ENCODE measurements around the gene JARID2. TPM values are rescaled to one million over a fixed set of nuclear protein-coding genes. Genes with fewer than 3 reads are reported as not detected.

The JARID2 gene
- total and polyA plus RNA-seq, 9 of the 15 experiments (the other 6 are each of a cell fraction or from before 2014, with no cell fraction given), result 5.0 to 29.0 (median 15.6) TPM

DNA sequence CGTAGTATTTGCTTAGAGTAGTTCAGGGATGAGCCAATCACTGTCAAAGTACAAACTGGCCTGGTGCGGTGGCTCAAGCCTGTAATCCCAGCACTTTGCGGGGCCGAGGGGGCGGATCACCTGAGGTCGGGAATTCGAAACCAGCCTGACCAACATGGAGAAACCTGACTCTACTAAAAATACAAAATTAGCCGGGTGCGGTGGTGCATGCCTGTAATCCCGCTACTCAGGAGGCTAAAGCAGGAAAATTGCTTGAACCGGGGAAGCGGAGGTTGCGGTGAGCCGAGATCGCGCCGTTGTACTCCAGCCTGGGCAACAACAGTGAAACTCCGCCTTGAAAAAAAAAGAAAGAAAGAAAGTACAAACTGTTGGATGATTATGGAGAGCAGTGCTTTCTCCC is 27.5 kb upstream of the JARID2 start:
- in situ Hi-C loops (cut with MboI), result no loop called here
- 86% methylated on average over 17 of the region's 18 CpGs for WGBS (ENCODE audit: insufficient coverage, low coverage, missing lambda C conversion rate)

DNA sequence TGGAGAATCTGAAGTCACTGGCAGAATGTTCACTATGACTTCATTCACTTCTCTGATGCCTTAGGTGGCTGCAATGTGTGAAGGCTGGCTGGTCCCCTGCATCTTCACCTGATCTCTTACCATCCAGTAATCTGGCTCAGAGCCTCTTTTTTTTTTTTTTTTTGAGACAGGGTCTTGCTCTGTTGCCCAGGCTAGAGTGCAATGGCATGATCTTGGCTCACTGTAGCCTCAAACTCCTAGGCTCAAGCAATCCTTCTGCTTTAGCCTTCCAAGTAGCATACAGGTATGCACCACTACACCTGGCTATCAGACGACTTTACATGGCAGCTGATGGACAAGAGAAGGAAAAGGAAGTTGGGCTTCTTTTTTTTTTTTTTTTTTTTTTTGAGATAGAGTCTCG is 25.8 kb upstream of the JARID2 start:
- Histone ChIP-seq H3K27ac (ENCODE audit: extremely low read depth, low read depth, low read length) (no peak overlapping the region), H3K9me3 (replicated peaks; ENCODE audit: control insufficient read depth, insufficient read depth, low read depth, low read length) (no peaks in the 10 kb centered on the region), H3K4me1 (replicated peaks in 1 of 2; ENCODE audit: control insufficient read depth in 2 of 2, insufficient read depth in 2 of 2, low read length in 2 of 2) (peaks cover 0 to 5% of the 10 kb centered on the region in 2 experiments; a peak in 4 of 5 replicates), H4K20me1 (replicated peaks; ENCODE audit: control insufficient read depth, insufficient read depth, low read length) (no peaks in the 10 kb centered on the region), H3K4me2 (ENCODE audit: insufficient read depth, low read length) (no peak overlapping the region), H3K27me3 (ENCODE audit: control insufficient read depth in 2 of 2, insufficient read depth in 2 of 2, low read length in 2 of 2) (no peaks in the 10 kb centered on the region), H3K79me2 (ENCODE audit: control insufficient read depth, insufficient read depth, low read length) (no peaks in the 10 kb centered on the region), H3K36me3 (ENCODE audit: control insufficient read depth, insufficient read depth, low read length) (no peaks in the 10 kb centered on the region), H3K9ac (ENCODE audit: insufficient read depth in 1 of 2, low read depth in 2 of 2, low read length in 2 of 2) (no peak overlapping the region), H3K4me3 (no peak overlapping the region), H3K9me1 (ENCODE audit: control insufficient read depth, insufficient read depth, low read length) (no peaks in the 10 kb centered on the region), H2AFZ (ENCODE audit: low read depth, low read length) (no peak overlapping the region)
- no TSS peak for BruUV-seq (replicated peaks)
- in situ Hi-C loops (cut with MboI), result no loop called here
- DNase-seq (ENCODE audit: extremely low read depth in 1 of 4, low spot score in 3 of 4), result no peak
- FAIRE-seq, result no peak
- CTCF ChIA-PET (ENCODE audit: low intra/inter-chr PET ratio), result no interaction called here
- 13% methylated on average over 1 of the region's 2 CpGs for WGBS (ENCODE audit: insufficient coverage, low coverage, missing lambda C conversion rate)
- intact Hi-C loops (cut with micrococcal nuclease), result no loop called here
- POLR2A ChIA-PET, result interaction anchor here (5.1 kb wide), 1 partner anchor 8 kb away, joined by 31 read pairs; no protein-coding TSS in a partner anchor
- no peak for ATAC-seq
- TF ChIP-seq SAFB (IDR thresholded peaks at IDR 0.05; ENCODE audit: borderline replicate concordance, low read depth, low read length) (no peak), ZNF121 (CRISPR knock-in tag; conservative IDR thresholded peaks at IDR 0.05) (peak; percentile 78)

More for the DNA sequence above, 27.5 kb upstream of the JARID2 start:
- H3K27ac ChIP-seq (ENCODE audit: extremely low read depth, low read depth, low read length), result no peak overlapping the region
- no peaks in the 10 kb centered on the region for H3K9me3 ChIP-seq (replicated peaks; ENCODE audit: control insufficient read depth, insufficient read depth, low read depth, low read length)
- no peak overlapping the region for H3K4me3 ChIP-seq
- intact Hi-C loops (cut with micrococcal nuclease), result no loop called here
- TF ChIP-seq, protein P1, sequence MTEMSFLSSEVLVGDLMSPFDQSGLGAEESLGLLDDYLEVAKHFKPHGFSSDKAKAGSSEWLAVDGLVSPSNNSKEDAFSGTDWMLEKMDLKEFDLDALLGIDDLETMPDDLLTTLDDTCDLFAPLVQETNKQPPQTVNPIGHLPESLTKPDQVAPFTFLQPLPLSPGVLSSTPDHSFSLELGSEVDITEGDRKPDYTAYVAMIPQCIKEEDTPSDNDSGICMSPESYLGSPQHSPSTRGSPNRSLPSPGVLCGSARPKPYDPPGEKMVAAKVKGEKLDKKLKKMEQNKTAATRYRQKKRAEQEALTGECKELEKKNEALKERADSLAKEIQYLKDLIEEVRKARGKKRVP (CRISPR knock-in tag; IDR thresholded peaks at IDR 0.05), result no peak
- TF ChIP-seq HMGN3 (IDR thresholded peaks at IDR 0.05; ENCODE audit: borderline replicate concordance, extremely low read depth, insufficient read length, low read depth, low read length), result no peak
- TF ChIP-seq NCOA1 (IDR thresholded peaks at IDR 0.05; ENCODE audit: low read depth), result no peak
- TF ChIP-seq SUPT5H (IDR thresholded peaks at IDR 0.05), result no peak
- no peak for TF ChIP-seq FOXP1 (CRISPR knock-in tag; IDR thresholded peaks at IDR 0.05)
- no peak for TF ChIP-seq HDGF (IDR thresholded peaks at IDR 0.05)
- TF ChIP-seq ELF1 (tag; IDR thresholded peaks at IDR 0.05), result no peak
- no peak for TF ChIP-seq BDP1 (IDR thresholded peaks at IDR 0.05; ENCODE audit: insufficient read depth, insufficient read length)
- no peak for DNase-seq (ENCODE audit: extremely low read depth in 1 of 4, low spot score in 3 of 4)
- H3K4me2 ChIP-seq (ENCODE audit: insufficient read depth, low read length), result no peak overlapping the region
- CTCF ChIA-PET (ENCODE audit: low intra/inter-chr PET ratio), result no interaction called here
- FAIRE-seq, result no peak
- no peak for ATAC-seq
- no peak overlapping the region for H3K9ac ChIP-seq (ENCODE audit: insufficient read depth in 1 of 2, low read depth in 2 of 2, low read length in 2 of 2)
- H3K79me2 ChIP-seq (ENCODE audit: control insufficient read depth, insufficient read depth, low read length), result no peaks in the 10 kb centered on the region
- no peaks in the 10 kb centered on the region for H4K20me1 ChIP-seq (replicated peaks; ENCODE audit: control insufficient read depth, insufficient read depth, low read length)
- POLR2A ChIA-PET, result no interaction called here
- no peaks in the 10 kb centered on the region for H3K36me3 ChIP-seq (ENCODE audit: control insufficient read depth, insufficient read depth, low read length)
- BruUV-seq (replicated peaks), result no TSS peak
- peaks cover 0 to 5% of the 10 kb centered on the region in 2 experiments; a peak in 4 of 5 replicates for H3K4me1 ChIP-seq (replicated peaks in 1 of 2; ENCODE audit: control insufficient read depth in 2 of 2, insufficient read depth in 2 of 2, low read length in 2 of 2)
- no peaks in the 10 kb centered on the region for H3K27me3 ChIP-seq (ENCODE audit: control insufficient read depth in 2 of 2, insufficient read depth in 2 of 2, low read length in 2 of 2)
- H2AFZ ChIP-seq (ENCODE audit: low read depth, low read length), result no peak overlapping the region
- H3K9me1 ChIP-seq (ENCODE audit: control insufficient read depth, insufficient read depth, low read length), result no peaks in the 10 kb centered on the region

Data from K562 (cell line).